Astrocyte (in vitro differentiated cells and primary cell): ENCODE data around the gene NLRP10.

Experiments
- EZH2 ChIP-seq: IDR thresholded peaks from 2 replicates; pipeline ENCODE4 v1.6.1; 2012; ENCODE audit warnings: mild to moderate bottlenecking, low read length, inconsistent platforms; ENCODE audit not compliant: insufficient read depth
- TF ChIP-seq, protein P1 (sequence below): IDR thresholded peaks from 2 replicates; pipeline ENCODE4 v1.5.1; 2011; ENCODE audit warnings: low read depth, mild to moderate bottlenecking, inconsistent platforms, low read length, moderate library complexity; ENCODE audit not compliant: insufficient read depth

DNA sequence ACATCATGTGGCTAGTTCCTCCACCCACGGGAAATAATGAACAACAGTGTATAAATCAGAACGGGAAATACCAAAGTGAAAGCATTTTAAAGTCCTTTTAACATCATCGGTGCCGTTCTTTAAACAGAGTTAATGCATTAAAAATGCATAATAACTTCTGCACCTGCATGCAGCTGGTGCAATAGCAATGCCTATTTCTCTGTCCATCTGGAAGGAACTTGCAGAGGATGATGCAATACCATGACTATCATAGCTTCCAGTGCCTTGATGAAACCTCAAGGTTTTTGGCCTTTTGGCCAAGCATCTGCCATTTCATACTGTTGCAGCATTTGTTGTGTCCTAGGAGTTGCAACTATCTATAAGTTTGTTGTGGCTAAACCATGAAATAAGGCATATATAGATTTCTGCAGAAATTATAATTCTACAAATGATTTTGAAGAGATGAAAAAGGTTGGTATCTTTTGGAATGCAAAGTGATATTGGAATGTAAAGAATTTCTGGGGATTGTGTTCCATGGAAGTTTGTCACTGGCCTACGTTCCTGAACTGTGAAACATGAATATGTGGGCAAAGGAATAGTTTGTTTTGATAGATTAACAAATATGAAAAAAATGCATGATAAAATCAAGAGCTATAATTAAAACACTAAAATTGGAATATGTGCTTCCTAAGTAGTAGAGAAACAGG, 12.1 kb upstream of the NLRP10 start:
- TF ChIP-seq, protein P1, sequence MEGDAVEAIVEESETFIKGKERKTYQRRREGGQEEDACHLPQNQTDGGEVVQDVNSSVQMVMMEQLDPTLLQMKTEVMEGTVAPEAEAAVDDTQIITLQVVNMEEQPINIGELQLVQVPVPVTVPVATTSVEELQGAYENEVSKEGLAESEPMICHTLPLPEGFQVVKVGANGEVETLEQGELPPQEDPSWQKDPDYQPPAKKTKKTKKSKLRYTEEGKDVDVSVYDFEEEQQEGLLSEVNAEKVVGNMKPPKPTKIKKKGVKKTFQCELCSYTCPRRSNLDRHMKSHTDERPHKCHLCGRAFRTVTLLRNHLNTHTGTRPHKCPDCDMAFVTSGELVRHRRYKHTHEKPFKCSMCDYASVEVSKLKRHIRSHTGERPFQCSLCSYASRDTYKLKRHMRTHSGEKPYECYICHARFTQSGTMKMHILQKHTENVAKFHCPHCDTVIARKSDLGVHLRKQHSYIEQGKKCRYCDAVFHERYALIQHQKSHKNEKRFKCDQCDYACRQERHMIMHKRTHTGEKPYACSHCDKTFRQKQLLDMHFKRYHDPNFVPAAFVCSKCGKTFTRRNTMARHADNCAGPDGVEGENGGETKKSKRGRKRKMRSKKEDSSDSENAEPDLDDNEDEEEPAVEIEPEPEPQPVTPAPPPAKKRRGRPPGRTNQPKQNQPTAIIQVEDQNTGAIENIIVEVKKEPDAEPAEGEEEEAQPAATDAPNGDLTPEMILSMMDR: no peak
- TF ChIP-seq EZH2: no peak
